ENCODE measurements around the gene CFAP47. TPM values are rescaled to one million over a fixed set of nuclear protein-coding genes. Genes with fewer than 3 reads are reported as not detected.

Gene CFAP47
- polyA plus RNA-seq, 6 donors from 2014 or later, result not detected

GRCh38 chrX:36336751-36337150 lies 417.2 kb downstream of the CFAP47 start:
- Mint-ChIP-seq H3K9me3 (peaks cover 0 to 4% (median 0%) of the 10 kb centered on the region in 7 donors), H3K4me1 (no peaks in the 10 kb centered on the region), H3K27ac (no peak overlapping the region), H3K36me3 (no peaks in the 10 kb centered on the region), H3K27me3 (no peaks in the 10 kb centered on the region), H3K4me3 (no peak overlapping the region)
- ATAC-seq (ENCODE audit: low read depth in 2 of 2) (no peak), DNase-seq (no peak)

- no peaks in the 10 kb centered on the region for H3K4me1 Mint-ChIP-seq
- no peaks in the 10 kb centered on the region for H3K36me3 Mint-ChIP-seq
- peaks cover 0 to 14% (median 2%) of the 10 kb centered on the region in 7 donors for H3K9me3 Mint-ChIP-seq
- no peaks in the 10 kb centered on the region for H3K27me3 Mint-ChIP-seq
- ATAC-seq (ENCODE audit: low read depth in 2 of 2), result no peak
- no peak overlapping the region for H3K27ac Mint-ChIP-seq
- H3K4me3 Mint-ChIP-seq, result no peak overlapping the region
- no peak for DNase-seq
These were observed 424.8 kb downstream of the CFAP47 start for GRCh38 chrX:36344301-36344700.

- no peaks in the 10 kb centered on the region for H3K27me3 Mint-ChIP-seq
- ATAC-seq (ENCODE audit: low read depth in 2 of 2) (no peak), DNase-seq (no peak)
- H3K9me3 Mint-ChIP-seq, result peaks cover 0 to 7% (median 0%) of the 10 kb centered on the region in 7 donors
- no peak overlapping the region for H3K27ac Mint-ChIP-seq
- H3K4me1 Mint-ChIP-seq, result no peaks in the 10 kb centered on the region
- no peak overlapping the region for H3K4me3 Mint-ChIP-seq
- H3K36me3 Mint-ChIP-seq, result no peaks in the 10 kb centered on the region
These were observed 429.0 kb downstream of the CFAP47 start for GRCh38 chrX:36348509-36348908.

DNA sequence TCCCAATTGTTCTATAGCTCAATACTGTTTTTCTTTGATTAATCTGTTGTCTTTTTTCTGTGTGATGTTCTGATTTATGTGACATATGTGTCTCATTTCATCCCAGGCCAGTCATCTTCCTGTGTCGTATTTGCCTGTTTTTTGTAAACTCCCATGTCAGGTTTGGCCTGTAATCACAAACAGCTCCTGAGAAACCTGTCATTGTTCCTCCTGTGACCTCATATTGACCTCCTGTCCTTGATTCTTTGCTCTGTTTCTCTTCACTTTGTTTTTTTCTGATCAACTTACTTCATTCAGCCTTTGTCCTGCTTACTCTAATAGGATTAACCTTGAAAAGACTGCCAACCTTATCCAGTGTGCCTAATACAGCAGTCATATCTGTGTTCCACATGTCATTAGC lies 438.3 kb downstream of the CFAP47 start:
- H3K4me1 Mint-ChIP-seq, result no peaks in the 10 kb centered on the region
- ATAC-seq (ENCODE audit: low read depth in 2 of 2), result no peak
- peaks cover 2 to 20% (median 7%) of the 10 kb centered on the region in 7 donors for H3K9me3 Mint-ChIP-seq
- no peak for DNase-seq
- peak overlapping the region in 1 of 6 donors; percentile 8 for H3K27ac Mint-ChIP-seq
- no peaks in the 10 kb centered on the region for H3K27me3 Mint-ChIP-seq
- no peak overlapping the region for H3K4me3 Mint-ChIP-seq
- H3K36me3 Mint-ChIP-seq, result no peaks in the 10 kb centered on the region

DNA sequence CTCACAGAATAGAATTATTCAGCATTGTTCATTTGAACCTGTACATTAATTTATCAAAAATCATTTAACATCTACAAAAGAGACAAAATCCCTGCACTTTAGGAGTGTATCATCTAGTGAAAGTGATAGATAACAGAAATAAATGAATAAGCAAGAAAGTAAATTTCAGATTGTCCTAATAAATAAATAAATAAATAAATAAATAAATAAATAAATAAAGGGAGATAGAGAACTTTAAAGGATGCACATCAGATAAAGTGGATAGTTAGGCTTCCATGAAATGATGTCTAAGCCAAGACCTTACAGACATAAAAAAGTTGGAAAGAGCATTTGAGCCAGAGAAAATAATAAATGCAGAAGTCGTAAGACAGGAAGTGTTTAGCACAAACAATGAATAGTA lies 444.7 kb downstream of the CFAP47 start:
- H3K27ac Mint-ChIP-seq, result peak overlapping the region in 1 of 6 donors; percentile 44
- no peaks in the 10 kb centered on the region for H3K36me3 Mint-ChIP-seq
- ATAC-seq (ENCODE audit: low read depth in 2 of 2) (no peak), DNase-seq (no peak)
- no peaks in the 10 kb centered on the region for H3K27me3 Mint-ChIP-seq
- no peaks in the 10 kb centered on the region for H3K4me1 Mint-ChIP-seq
- no peak overlapping the region for H3K4me3 Mint-ChIP-seq
- peaks cover 4 to 18% (median 7%) of the 10 kb centered on the region in 7 donors for H3K9me3 Mint-ChIP-seq

DNA sequence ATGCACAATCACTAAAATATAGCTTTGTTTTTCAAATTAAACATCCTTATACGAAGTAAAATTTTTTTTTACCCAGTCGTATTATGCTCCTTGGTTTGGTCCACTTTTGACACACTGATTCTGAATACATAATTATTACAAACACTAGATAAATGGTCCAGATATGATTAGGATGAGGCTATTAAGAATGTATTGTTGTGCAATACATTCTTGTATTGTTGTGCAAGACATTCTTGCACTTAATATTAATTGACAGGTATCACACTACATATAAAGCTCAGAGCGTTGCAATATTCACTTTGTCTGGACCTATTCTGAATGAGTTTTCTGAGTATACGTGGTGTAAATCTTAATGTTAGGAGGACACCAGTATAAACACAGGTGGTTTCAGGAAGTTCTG lies 464.0 kb downstream of the CFAP47 start:
- ATAC-seq (ENCODE audit: low read depth in 2 of 2) (no peak), DNase-seq (no peak)
- H3K27me3 Mint-ChIP-seq, result no peaks in the 10 kb centered on the region
- no peak overlapping the region for H3K27ac Mint-ChIP-seq
- no peaks in the 10 kb centered on the region for H3K36me3 Mint-ChIP-seq
- H3K4me3 Mint-ChIP-seq, result no peak overlapping the region
- no peaks in the 10 kb centered on the region for H3K4me1 Mint-ChIP-seq
- peaks cover 0 to 2% (median 0%) of the 10 kb centered on the region in 7 donors for H3K9me3 Mint-ChIP-seq

GRCh38 chrX:36388901-36389300 lies 469.4 kb downstream of the CFAP47 start:
- no peak for ATAC-seq (ENCODE audit: low read depth in 2 of 2)
- no peak for DNase-seq
- H3K4me1 Mint-ChIP-seq, result no peaks in the 10 kb centered on the region
- no peak overlapping the region for H3K4me3 Mint-ChIP-seq
- no peaks in the 10 kb centered on the region for H3K36me3 Mint-ChIP-seq
- H3K27ac Mint-ChIP-seq, result no peak overlapping the region
- peaks cover 0 to 9% (median 3%) of the 10 kb centered on the region in 7 donors for H3K9me3 Mint-ChIP-seq
- H3K27me3 Mint-ChIP-seq, result no peaks in the 10 kb centered on the region

DNA sequence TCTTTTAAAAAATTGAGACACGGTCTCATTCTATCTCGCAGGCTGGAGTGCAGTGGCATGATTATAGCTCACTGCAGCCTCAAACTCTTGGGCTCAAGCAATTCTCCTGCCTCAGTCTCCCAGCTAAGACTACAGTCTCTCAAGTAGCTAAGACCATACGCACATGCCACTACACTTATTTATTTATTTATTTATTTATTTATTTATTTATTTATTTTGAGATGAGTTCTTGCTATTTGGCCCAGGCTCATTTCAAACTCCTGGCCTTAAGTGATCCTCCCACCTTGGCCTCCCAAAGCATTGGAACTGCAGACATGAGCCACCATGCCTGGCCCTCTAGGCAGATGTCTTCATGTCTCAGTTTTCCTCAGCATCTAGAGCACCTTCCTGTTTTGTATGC lies 482.2 kb downstream of the CFAP47 start:
- Mint-ChIP-seq H3K27me3 (no peaks in the 10 kb centered on the region), H3K4me3 (no peak overlapping the region), H3K36me3 (no peaks in the 10 kb centered on the region), H3K9me3 (peaks cover 0 to 5% (median 0%) of the 10 kb centered on the region in 7 donors), H3K4me1 (no peaks in the 10 kb centered on the region), H3K27ac (no peak overlapping the region)
- ATAC-seq (ENCODE audit: low read depth in 2 of 2) (no peak), DNase-seq (no peak)

DNA sequence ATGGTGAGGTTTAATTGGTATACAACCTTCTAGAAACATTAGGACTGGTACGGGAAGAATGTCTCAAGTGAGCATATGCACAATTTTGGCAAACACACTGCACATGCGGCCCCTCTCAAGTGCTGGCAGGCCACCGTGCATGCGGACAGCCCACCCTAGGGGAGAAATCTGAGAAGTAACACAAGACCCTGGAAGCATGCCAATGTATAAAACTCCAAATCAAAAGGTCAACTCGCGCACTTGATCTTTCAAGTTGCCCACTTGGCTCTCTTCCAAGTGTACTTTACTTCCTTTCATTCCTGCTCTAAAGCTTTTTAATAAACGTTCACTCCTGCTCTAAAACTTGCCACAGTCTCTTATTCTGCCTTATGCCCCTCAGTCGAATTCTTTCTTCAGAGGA lies 488.3 kb downstream of the CFAP47 start:
- H3K4me3 Mint-ChIP-seq, result no peak overlapping the region
- ATAC-seq (ENCODE audit: low read depth in 2 of 2), result no peak

GRCh38 chrX:36414056-36414455 lies 494.5 kb downstream of the CFAP47 start:
- Mint-ChIP-seq H3K27me3 (no peaks in the 10 kb centered on the region), H3K27ac (peak overlapping the region in 1 of 6 donors; percentile 47)

More for the DNA sequence above, 488.3 kb downstream of the CFAP47 start:
- H3K36me3 Mint-ChIP-seq, result no peaks in the 10 kb centered on the region
- H3K9me3 Mint-ChIP-seq, result peaks cover 0 to 4% (median 0%) of the 10 kb centered on the region in 7 donors
- no peaks in the 10 kb centered on the region for H3K4me1 Mint-ChIP-seq
- no peaks in the 10 kb centered on the region for H3K27me3 Mint-ChIP-seq
- H3K27ac Mint-ChIP-seq, result no peak overlapping the region
- no peak for DNase-seq

GRCh38 chrX:36422368-36422767 lies 502.8 kb downstream of the CFAP47 start:
- no peak overlapping the region for H3K4me3 Mint-ChIP-seq
- ATAC-seq (ENCODE audit: low read depth in 2 of 2) (no peak), DNase-seq (no peak)
- no peak overlapping the region for H3K27ac Mint-ChIP-seq
- H3K9me3 Mint-ChIP-seq, result peaks cover 0 to 4% (median 0%) of the 10 kb centered on the region in 7 donors
- no peaks in the 10 kb centered on the region for H3K36me3 Mint-ChIP-seq
- H3K4me1 Mint-ChIP-seq, result no peaks in the 10 kb centered on the region
- H3K27me3 Mint-ChIP-seq, result no peaks in the 10 kb centered on the region

More at GRCh38 chrX:36414056-36414455, 494.5 kb downstream of the CFAP47 start:
- peaks cover 0 to 7% (median 5%) of the 10 kb centered on the region in 7 donors for H3K9me3 Mint-ChIP-seq
- DNase-seq, result no peak
- H3K4me1 Mint-ChIP-seq, result no peaks in the 10 kb centered on the region
- H3K4me3 Mint-ChIP-seq, result no peak overlapping the region
- H3K36me3 Mint-ChIP-seq, result no peaks in the 10 kb centered on the region
- no peak for ATAC-seq (ENCODE audit: low read depth in 2 of 2)

DNA sequence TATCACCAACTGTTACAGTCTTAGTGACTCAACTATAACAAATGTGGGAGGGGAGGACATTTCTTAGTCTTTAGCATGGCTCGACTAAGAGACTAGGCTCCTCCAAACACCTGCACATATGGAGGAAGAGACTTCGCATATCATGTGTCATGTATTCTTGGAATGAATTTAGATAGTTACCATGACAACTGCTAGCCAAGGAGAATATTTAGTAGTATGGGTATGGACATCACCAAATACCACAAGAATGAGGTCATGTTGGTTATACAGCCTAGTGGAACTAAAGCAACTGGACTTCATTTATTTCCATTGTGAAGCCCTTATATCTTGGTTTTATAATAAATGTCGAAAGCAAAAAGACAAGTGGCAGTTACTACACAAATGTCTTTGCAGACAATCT lies 512.3 kb downstream of the CFAP47 start:
- ATAC-seq (ENCODE audit: low read depth in 2 of 2) (no peak), DNase-seq (no peak)
- no peak overlapping the region for H3K4me3 Mint-ChIP-seq
- no peaks in the 10 kb centered on the region for H3K36me3 Mint-ChIP-seq
- no peaks in the 10 kb centered on the region for H3K4me1 Mint-ChIP-seq
- H3K27ac Mint-ChIP-seq, result no peak overlapping the region
- H3K9me3 Mint-ChIP-seq, result peaks cover 0 to 8% (median 0%) of the 10 kb centered on the region in 7 donors
- H3K27me3 Mint-ChIP-seq, result no peaks in the 10 kb centered on the region

DNA sequence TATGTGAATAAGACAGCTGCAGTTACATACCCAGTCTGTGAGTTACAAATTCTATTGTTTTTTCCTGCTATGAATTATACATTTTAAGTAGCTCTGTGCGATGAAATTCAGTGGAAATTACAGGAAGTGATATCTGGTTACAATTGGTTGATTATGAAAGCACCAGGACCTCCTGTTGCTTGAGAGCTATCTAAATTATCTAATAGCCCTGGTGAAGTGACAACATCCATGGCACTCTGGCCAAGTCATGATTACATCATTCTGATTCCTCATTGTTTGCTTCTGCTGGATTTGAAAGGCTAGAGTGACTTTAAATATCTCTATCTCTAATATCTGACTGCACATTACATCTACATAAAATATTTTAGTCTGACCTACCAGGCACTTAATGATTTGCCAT lies 515.0 kb downstream of the CFAP47 start:
- no peak overlapping the region for H3K4me3 Mint-ChIP-seq
- DNase-seq, result no peak
- ATAC-seq (ENCODE audit: low read depth in 2 of 2), result no peak
- no peaks in the 10 kb centered on the region for H3K27me3 Mint-ChIP-seq
- no peaks in the 10 kb centered on the region for H3K4me1 Mint-ChIP-seq
- H3K27ac Mint-ChIP-seq, result no peak overlapping the region
- no peaks in the 10 kb centered on the region for H3K36me3 Mint-ChIP-seq
- peaks cover 0 to 8% (median 2%) of the 10 kb centered on the region in 7 donors for H3K9me3 Mint-ChIP-seq

All from naive B cell (primary cell).